ENCODE results near the gene CALCOCO1.

The CALCOCO1 gene

GRCh38 chr12:53659571-53659981 lies 67.7 kb downstream of the CALCOCO1 start:
- Histone ChIP-seq H3K9me2 (replicated peaks; ENCODE audit: low read depth, low read length) (no peaks in the 10 kb centered on the region), H3K9ac (ENCODE audit: low read depth, low read length, poor library complexity, severe bottlenecking) (no peak overlapping the region), H3K4me3 (ENCODE audit: low read length, poor library complexity, severe bottlenecking) (no peak overlapping the region), H3K4me2 (ENCODE audit: low read depth, low read length, poor library complexity, severe bottlenecking) (no peak overlapping the region), H3K79me2 (ENCODE audit: insufficient read depth, low read length) (no peaks in the 10 kb centered on the region), H3F3A (ENCODE audit: low read depth) (no peaks in the 10 kb centered on the region), H3K4me1 (ENCODE audit: insufficient read depth, low read length, poor library complexity, severe bottlenecking) (no peaks in the 10 kb centered on the region), H2AFZ (ENCODE audit: low read length) (no peak overlapping the region), H3K36me3 (ENCODE audit: insufficient read depth, low read length) (peaks cover 9% of the 10 kb centered on the region; the same call in 1 of the 2 replicates), H3K9me3 (ENCODE audit: insufficient read depth, low read depth, low read length) (no peaks in the 10 kb centered on the region), H4K20me1 (ENCODE audit: insufficient read depth, low read length, poor library complexity, severe bottlenecking) (no peaks in the 10 kb centered on the region), H3K27me3 (ENCODE audit: insufficient read depth, low read length, poor library complexity, severe bottlenecking) (no peaks in the 10 kb centered on the region)
- TF ChIP-seq CTCF (conservative IDR thresholded peaks at IDR 0.05; ENCODE audit: low read length) (no peak), EZH2phosphoT487 (IDR thresholded peaks at IDR 0.05; ENCODE audit: borderline replicate concordance) (no peak)

- Histone ChIP-seq H2AFZ (ENCODE audit: low read length) (no peak overlapping the region), H3K27me3 (ENCODE audit: insufficient read depth, low read length, poor library complexity, severe bottlenecking) (no peaks in the 10 kb centered on the region), H3K9me3 (ENCODE audit: insufficient read depth, low read depth, low read length) (no peaks in the 10 kb centered on the region), H3K79me2 (ENCODE audit: insufficient read depth, low read length) (no peaks in the 10 kb centered on the region), H3K9me2 (replicated peaks; ENCODE audit: low read depth, low read length) (no peaks in the 10 kb centered on the region), H3K4me1 (ENCODE audit: insufficient read depth, low read length, poor library complexity, severe bottlenecking) (no peaks in the 10 kb centered on the region), H3K9ac (ENCODE audit: low read depth, low read length, poor library complexity, severe bottlenecking) (no peak overlapping the region), H4K20me1 (ENCODE audit: insufficient read depth, low read length, poor library complexity, severe bottlenecking) (no peaks in the 10 kb centered on the region), H3K36me3 (ENCODE audit: insufficient read depth, low read length) (peaks cover 5% of the 10 kb centered on the region; the same call in 1 of the 2 replicates), H3K4me3 (ENCODE audit: low read length, poor library complexity, severe bottlenecking) (no peak overlapping the region), H3F3A (ENCODE audit: low read depth) (no peaks in the 10 kb centered on the region), H3K4me2 (ENCODE audit: low read depth, low read length, poor library complexity, severe bottlenecking) (no peak overlapping the region)
- TF ChIP-seq EZH2phosphoT487 (IDR thresholded peaks at IDR 0.05; ENCODE audit: borderline replicate concordance) (no peak), CTCF (conservative IDR thresholded peaks at IDR 0.05; ENCODE audit: low read length) (no peak)
Measured at GRCh38 chr12:53659011-53659551, 68.2 kb downstream of the CALCOCO1 start.
